AG04449 (cell line): Measurements from ENCODE around the gene LRRFIP1.

Source experiments
- CTCF ChIA-PET: fragments of 350-600 bp; formaldehyde crosslinking; extraction: SDS; loops from one replicate; lab custom pipeline; 2021; ENCODE audit warnings: antibody characterized with exemption; lab: Yijun Ruan, JAX
- POLR2A ChIA-PET: fragments of 400-600, 350-600 bp; formaldehyde crosslinking; extraction: SDS; loops from one replicate; lab custom pipeline; 2020; ENCODE audit warnings: antibody characterized with exemption, inconsistent platforms; lab: Yijun Ruan, JAX
- DNase-seq: peaks from one replicate; pipeline ENCODE4 v3.0.0-alpha.2; 2010; ENCODE audit warnings: low read depth, low spot score
- H3K4me3 ChIP-seq: 2 replicates; pipeline ENCODE4 v1.5.1; 2011; ENCODE audit warnings: low read depth, mild to moderate bottlenecking, control low read depth, low read length
- CTCF ChIP-seq: IDR thresholded peaks from one replicate; pipeline ENCODE4 v1.5.1; 2011; ENCODE audit warnings: mild to moderate bottlenecking, moderate library complexity, low read length, control low read depth, inconsistent platforms; ENCODE audit not compliant: insufficient read depth; ENCODE audit errors: missing control alignments

LRRFIP1 gene

GRCh38 chr2:237742614-237743013 lies 115.2 kb downstream of the LRRFIP1 start:
- CTCF ChIA-PET: interaction anchor here (1.0 to 11.1 kb wide), 10 partner anchors 10 to 230 kb away, joined by 3 to 223 read pairs (median 24); no protein-coding TSS in a partner anchor
- TF ChIP-seq CTCF: no peak
- no peak overlapping the region for H3K4me3 ChIP-seq
- DNase-seq: no peak
- POLR2A ChIA-PET: no interaction called here

GRCh38 chr2:237743024-237743423 lies 115.6 kb downstream of the LRRFIP1 start:
- ChIA-PET CTCF (interaction anchor here (1.0 to 11.1 kb wide), 11 partner anchors 10 to 230 kb away, joined by 3 to 223 read pairs (median 18); no protein-coding TSS in a partner anchor), POLR2A (no interaction called here)
- TF ChIP-seq CTCF: no peak
- no peak overlapping the region for H3K4me3 ChIP-seq
- no peak for DNase-seq

- POLR2A ChIA-PET: interaction anchor here (1.4 kb wide), 1 partner anchor 56 kb away, joined by 6 read pairs; no protein-coding TSS in a partner anchor
- CTCF ChIA-PET: interaction anchor here (1.0 to 11.1 kb wide), 19 partner anchors 11 to 234 kb away, joined by 3 to 223 read pairs (median 17); partner anchors contain the start of gene RAB17
- DNase-seq: no peak
- H3K4me3 ChIP-seq: no peak overlapping the region
- TF ChIP-seq CTCF: no peak
Measured at GRCh38 chr2:237743561-237744269, 116.3 kb downstream of the LRRFIP1 start.

GRCh38 chr2:237744270-237744612 lies 116.9 kb downstream of the LRRFIP1 start:
- TF ChIP-seq CTCF: no peak
- ChIA-PET POLR2A (interaction anchor here (1.4 kb wide), 1 partner anchor 57 kb away, joined by 6 read pairs; no protein-coding TSS in a partner anchor), CTCF (interaction anchor here (1.2 to 11.1 kb wide), 36 partner anchors 12 to 658 kb away, joined by 3 to 223 read pairs (median 12); partner anchors contain the start of genes COPS8 and RAB17)
- H3K4me3 ChIP-seq: no peak overlapping the region
- no peak for DNase-seq

- CTCF ChIA-PET: interaction anchor here (0.7 to 11.1 kb wide), 58 partner anchors 12 to 658 kb away, joined by 3 to 223 read pairs (median 8); partner anchors contain the start of genes COPS8 and RAB17
- no peak overlapping the region for H3K4me3 ChIP-seq
- POLR2A ChIA-PET: interaction anchor here (1.2 to 1.4 kb wide), 2 partner anchors 57 to 75 kb away, joined by 3 to 6 read pairs; no protein-coding TSS in a partner anchor
- no peak for DNase-seq
- peak; percentile 94 for TF ChIP-seq CTCF
Measured at GRCh38 chr2:237744613-237745249, 117.3 kb downstream of the LRRFIP1 start.
